HG03439 (cell line): Measurements from ENCODE around the gene TPPP3.

Experiments used
- ATAC-seq: cut with Tn5 transposase; IDR thresholded peaks from one replicate; pipeline ENCODE4 v1.9.1; 2021; ENCODE audit warnings: mild to moderate bottlenecking, moderate library complexity; ENCODE audit not compliant: unreplicated experiment

TPPP3 gene

DNA sequence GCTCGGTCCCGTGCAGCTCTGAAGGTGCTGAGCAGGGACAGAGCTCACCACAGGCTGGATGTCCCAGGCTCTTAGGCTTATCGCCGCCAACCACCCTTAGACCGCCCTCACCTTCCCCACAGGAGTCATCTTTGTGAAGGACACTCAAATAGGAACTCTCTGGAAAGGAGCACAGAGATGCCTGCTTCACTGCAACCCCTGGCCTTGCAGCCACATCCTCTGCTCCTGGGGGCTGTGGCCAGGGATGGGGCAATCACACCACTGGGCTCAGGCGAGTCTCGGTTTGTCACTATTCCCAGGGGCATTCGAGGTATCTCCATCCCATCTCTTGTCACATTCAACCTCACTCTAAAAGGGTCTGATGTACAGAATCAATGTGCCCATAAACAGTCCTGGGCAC is 12.0 kb upstream of the TPPP3 start:
- no peak for ATAC-seq

DNA sequence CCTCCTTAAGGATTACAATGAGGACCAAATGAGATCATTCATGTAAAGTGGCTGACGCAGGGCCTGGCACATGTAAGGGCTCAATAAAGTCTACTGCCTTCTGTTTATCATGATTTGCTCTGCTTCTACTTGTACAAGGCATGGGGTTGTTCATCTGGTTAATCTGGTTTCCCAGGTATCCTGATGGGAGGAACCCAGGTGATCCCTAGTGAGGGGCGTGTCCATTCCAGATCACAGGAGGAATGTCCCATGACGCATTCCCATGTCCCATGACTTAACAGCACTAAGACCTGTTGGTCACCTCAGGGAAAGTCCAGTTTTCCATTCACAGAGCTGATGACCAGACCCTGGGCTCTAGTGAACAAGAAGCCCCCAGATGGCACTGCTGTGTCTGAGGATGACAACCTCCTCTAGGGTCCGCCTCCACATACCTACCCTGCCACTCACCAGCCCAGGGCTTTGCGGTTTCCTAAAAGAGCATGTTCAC is 11.5 kb upstream of the TPPP3 start:
- ATAC-seq = no peak

DNA sequence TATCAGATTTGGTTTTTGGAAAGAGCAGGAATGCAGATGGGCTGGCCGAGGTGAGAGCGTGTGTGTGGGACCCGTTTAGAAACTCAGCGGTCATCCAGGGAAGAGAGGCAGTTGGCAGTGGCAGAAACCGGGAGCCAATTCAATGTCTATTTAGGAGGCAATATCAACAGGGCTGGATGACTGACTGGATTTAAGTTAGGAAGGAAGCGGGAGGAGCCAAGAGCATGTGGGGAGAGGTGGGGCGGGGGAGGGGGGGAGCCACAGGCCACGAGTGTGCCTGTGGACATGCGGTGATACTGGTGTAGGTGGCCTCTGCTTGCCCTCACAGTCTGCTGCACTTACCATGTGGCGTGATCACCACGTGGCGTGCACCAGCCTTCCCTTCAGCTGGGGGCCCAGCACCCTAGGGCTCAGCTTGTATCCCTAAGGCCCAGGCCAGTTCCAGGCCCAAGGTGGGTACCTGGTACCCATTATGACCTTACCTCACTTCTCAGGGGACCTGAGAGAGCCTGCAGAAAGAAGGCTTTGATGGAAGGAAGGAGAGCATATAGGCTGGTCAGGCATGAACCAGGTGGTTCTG is 10.8 kb upstream of the TPPP3 start:
- no peak for ATAC-seq

DNA sequence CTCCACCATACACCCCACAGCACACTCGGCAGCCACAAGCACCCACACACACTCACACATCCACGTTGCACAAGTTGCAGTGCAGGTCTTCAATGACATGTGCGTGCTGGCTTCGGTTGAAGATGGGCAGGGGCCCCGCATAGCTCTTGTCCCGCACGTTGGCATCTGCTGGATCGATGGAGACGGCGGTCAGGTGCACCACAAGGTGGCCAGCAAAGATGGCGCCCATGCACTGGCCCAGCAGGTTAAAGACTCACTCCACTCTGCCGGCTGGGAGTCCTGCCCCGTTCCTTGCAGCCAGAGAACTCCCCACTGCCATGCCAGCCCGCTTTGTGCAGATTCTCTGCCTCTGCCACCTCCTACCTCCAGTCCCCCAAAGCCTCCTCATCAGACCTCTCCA is 7.6 kb upstream of the TPPP3 start:
- no peak for ATAC-seq

DNA sequence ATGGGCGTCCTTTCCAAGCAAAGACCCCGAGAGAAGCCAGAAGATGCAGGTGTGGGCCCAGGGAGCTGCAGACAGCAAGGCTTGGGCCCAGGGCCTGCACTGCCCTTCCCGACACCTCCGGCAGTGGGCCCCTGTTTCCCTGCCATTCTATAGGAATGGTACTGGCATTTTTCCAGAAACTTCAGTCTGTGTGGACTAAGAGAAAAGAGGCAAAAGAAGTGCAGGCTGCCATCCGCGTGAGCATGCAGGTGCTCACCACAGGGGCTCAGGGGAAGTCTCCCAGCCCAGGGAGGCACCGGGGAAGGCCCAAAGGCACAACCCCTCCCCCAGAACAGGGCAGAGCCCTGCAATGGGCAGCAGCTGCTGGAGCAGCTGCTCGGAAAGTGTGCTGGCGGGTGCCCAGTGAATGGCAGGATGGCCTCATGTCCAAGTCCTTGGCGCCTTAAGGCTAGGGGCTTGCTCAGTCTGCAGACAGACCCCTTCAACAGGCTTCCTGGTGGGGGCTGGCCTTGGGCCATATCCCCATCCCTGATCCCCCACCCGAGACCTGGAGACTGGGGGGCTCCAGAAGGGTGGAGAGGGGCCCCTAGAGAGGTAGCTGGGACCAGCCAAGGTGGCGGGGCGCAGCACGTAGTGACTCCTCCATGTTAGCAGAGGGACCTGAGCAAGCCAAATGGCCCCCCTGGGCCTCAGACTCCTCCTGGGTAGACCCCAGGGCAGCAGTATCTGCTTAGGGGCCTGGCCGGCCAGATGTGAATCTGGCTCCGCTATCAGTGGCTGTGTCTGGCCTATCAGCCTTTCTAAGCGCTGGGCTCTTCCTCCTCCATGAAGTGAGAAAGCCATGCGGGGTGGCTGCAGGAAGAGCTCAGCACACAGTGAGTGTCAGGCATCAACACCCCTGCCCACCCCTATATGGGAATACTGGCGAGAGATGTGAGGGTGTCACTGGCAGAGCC is 6.7 kb upstream of the TPPP3 start:
- no peak for ATAC-seq

DNA sequence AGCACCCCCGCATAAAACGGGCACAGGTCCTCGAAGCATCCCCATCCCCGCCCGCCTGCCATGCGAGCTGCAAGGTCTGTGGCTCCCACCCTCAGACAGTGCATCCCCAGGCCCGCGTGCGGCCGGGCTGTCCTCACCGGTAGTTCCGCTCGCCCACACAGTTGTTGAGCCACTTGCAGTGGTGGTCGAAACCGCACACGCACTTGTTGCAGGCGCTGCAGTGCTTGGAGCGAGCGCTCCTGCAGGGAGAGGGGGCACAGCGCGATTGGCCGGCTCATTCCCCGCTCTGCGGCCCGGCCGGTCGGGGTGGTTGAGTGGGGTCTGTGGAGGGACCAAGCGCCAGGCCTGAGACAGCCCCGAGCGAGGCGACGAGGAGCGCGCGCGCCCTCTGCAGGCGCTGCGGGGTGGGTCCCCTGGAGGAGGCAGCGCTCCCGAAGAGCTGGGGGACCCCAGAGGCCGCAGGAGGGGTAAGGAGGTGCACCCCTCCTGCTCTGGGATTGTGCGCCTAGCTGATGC is 6.0 kb upstream of the TPPP3 start:
- ATAC-seq = no peak

DNA sequence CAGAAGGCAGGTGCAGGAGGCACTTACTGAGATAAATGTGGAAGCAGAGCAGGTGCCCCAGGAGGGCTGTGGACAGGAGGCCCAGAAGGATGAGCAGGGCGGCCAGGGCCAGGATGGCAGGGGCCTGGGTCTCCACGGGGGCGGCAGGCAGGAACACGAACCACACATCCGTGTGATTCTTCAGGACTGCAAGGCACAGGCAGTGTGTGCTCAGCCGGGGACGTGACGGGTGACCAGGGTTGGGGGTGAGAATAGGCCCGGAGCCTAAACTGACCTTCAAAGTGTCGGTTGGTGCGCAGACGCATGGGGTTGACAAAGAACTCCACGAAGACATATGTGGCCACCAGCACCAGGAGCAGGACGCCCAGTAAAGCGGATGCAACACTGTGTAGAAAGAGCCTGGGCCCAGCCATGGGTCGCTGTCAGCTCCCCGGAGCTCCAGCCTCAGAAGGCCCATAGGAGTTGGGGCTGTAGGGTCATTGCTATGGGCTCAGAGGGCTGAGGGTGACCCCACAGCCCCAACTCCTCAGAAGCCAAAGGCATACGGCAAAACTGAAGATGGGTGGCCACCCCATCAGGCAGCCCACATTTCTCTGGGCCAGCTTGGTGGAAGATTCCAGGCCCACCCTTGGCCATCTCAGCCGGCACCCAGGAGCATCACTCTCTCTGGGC is 5.4 kb upstream of the TPPP3 start:
- ATAC-seq = no peak

DNA sequence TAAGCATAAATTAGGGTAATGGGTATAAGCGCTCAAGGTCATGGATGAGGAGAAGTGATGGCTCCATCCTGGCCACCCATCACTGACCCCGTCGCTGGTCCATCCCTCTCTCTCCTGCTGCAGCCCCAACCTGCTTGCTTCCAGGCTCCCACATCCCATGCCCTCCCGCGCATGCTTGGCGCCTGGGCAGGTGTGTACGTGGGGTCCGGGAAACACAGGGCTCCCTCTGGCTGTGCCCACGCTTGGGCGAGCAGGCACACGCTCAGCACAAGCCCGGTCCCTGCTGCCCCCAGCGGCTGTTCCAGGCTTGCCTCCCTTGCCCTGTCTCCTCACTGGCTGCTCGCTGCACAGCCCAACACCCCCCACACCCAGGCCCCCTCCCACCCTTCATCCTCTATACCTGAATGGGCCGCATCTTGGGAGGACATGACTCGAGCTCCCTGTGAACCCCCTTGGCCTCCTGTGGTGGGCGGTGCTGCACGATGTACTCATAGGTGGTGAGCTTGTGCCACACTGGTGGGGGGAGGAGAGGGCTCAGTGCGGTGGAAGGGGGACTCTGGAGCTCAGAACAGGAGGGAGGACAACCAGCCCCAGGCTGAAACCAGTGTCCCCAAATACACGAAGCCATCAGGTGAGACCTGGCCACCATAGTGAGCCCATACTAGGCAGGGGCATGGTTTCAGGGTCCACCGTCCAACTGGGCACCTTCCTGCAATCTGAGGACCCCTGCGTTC is 4.7 kb upstream of the TPPP3 start:
- no peak for ATAC-seq

DNA sequence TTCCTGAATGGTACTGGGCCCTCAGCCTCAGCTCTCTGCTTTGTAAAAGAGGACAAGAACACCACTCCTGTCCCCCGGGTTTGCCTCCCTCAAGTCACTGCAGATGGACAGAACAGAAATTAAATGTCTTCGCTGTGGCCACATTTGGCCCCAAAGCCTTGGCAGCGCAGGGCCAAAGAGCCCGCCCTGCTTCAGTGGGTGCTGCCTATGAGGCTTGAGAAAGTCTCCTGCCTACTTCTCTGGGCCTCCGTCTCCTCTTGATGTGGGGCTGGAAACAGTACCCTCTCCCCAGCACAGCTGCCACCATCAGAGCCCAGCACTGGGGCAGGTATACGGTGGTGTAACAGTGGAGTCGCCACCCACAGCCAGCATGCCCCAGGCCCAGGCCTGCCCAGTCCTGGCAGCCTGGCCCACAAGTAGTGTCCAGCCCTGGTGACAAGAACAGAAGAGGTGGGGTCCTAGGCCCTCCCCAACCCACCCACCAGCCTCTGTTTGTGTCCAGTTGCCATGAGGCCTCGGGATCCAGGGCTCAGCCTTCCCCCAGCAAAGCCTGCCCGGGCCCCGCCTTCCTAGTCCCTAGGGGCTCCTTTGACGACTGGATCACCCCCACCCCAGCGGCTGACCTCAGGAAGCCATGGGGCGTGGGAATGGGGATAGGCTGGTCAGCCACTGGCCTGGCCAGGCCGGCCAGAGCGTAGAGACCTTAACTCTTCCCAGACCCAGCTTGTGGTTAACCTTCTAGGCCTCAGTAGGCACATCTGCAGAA is 3.9 kb upstream of the TPPP3 start:
- ATAC-seq = no peak

DNA sequence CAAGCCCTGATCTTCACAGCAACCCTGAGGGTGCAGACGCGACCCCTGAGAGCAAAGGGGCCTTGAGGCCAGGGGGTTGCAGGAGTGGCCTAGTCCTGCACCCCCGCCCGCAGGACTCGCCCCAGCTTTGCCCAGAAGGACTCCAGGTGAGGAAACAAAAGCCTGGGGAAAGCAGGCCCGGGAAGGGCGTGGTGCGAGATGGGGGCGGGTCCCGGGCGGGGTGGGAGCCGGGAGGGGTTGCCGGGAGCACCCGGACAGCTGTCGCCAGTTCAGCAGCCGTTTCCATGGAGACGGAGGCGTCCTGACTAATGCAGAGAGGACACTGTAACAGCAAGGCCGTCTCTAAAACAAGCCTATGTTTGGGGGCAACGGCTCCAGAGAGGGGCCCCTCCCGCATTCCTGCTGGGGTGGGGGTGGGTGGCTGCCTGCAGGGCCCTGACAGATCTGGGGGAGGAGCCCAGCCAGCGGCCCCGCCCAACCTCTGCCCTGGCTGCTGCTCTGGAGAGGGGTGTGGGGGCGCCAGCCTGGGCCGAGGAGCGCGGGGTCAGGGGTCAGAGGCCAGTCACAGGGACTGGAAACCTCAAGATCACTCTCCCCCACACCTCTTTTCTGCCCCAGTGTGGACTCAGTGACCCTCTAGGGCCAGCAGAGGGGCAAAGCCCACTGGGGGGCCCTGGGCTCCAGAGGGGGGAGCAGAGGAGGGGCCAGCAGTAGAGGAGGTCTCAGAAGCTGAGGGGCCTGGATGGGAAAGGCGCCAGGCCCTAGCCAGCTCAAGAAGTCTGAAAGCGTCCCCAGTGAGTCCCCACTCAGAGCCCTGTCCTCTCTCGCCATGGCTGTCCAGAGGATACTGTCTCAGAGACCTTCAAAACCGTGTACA is 3.1 kb upstream of the TPPP3 start:
- no peak for ATAC-seq

DNA sequence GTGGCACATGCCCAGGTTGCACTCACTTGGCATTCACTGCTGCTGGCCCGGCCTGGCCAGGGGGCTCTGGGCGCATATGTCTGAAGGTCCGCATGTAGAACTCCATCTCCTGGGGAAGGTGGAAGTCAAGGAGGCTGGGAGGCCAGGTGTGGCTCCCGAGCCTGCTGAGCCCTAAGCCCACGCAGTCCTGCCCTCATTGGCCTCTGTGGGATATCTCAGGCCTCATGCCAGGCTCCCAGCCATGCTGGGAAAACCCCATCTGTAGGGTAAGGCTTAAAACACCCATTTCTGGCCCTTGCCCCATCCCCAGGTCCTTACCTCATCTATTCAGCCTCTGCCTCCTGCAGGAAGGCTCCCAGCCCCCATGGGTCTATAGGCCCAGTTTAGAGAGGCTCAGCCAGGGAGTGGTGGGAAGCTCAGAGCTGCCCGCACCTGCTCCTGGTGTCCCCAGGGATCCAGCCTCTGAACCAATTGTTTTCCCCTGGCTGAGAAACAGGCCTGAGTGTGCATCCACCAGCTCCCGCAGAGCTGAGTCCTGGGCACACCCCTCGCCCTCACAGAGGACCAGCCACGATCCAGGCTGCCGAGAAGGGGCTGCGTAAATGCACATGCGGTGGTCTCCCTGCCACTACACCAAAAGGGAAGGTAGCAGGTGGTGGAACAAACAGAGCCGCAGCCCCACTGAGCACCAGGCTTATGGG is 2.3 kb upstream of the TPPP3 start:
- no peak for ATAC-seq

DNA sequence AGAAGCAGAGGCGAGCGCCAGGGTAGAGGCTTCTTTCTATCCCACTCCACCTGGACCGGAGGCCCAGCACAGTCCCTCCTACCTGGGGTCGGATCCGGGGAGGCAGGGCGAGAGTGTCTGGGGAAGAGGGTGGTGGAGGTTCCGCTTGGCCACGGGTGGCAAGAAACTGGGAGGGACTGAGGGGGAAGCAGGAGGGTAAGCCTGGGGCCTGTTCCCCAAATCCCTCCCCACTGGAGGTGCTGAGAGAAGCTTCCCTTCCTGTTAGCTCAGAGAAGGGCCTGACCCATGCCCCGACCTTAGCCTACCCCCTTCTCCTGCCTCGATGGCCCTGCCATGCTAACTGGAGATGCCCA is 1.8 kb upstream of the TPPP3 start:
- no peak for ATAC-seq

DNA sequence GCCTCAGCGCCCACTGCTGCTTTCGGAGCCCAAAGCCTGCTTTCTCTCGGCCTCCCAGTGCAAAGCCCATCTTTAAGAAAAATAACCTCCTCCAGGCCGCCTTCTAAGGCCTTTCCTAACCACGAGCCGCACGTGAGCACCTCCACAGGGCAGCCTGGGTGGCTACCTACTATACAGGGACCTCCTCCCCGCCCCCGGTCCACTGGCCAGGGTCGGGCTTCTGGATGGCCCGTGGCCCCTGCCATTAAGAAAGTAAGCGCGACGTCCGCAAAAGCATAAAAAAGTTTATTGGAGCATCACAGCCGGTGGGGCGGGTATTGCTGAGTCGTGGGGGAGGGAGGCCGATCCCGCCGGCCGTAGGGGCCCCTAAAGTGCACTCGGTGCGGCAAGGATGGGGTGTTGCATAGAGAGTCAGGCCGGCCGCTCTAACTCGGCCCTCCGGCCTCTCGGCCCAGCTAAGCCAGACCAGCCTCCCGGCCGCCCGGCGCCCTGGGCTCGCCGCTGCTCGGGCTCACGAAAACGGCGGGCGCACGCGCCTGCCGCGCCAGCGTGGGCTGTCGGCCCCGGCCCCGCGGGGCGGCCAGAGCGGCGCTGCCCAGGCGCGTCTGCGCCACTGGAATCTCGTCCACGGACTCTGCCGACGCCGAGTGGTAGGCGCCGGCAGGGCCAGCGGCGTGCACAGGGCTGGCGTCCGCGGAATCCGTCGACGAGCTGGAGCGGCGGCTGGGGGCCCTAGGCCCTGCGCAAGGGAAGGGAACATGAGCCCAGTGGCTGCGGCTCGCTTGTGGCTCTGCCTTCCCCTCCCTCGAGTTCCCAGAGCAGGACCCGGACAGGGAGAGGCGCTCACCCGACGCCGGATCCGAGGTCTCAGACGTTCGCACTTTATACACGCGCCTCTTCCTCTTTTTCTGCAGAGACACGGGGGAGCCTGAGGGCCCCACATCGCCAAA is 1.1 kb upstream of the TPPP3 start:
- ATAC-seq = no peak

DNA sequence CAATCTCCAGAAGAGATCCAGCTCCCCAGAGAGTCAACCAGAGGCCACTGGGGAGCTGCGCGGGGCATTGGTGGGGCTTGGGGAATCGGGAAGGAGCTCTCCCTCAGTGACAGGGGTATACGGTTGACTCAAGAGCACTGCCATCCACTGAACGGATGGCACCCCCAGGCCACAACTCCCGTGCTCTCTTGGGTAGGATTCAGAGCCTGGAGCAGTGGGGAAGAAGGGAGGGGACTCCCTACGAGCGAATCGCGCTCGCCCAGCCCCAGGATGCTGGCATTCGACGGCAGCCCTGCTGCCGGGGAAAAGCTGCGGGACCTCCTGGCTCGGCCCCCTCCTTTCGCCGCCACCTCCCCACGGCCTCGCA is 473 bp upstream of the TPPP3 start:
- ATAC-seq = no peak

DNA sequence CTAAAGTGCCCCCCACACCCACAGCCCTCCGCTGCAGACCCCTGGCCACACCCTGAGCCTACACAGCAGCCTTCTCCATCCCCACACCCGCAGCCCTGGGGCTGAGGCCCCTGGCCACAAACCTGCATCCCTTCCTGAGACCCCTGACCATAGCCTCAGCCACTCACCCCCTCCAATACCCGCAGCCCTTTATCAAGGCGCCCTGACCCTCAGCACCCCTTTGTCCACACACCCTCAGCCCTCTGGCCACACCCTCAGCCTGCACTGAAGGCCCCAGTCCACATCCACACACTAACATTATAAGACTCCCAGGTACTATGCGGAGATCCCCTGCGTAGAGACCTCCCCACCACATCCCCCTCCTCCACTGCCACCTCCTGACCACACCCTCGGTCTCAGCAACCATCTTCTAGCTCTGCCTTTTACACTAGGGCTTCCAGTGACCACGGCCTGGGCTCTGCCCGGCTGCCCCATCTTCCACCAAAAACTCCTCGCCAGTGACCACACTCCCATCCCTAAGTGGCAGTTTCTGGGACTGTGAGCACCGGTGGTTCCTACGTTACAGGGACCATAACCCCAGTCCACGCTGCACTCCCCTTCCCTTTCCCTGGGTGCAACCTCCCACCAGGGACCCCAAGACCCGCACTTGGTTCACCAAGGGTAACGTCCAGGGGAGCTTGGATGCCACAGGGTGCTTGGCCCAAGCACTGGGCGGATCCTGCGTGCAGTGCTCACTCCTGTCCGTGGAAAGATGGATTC is 818 bp downstream of the TPPP3 start:
- ATAC-seq = no peak

DNA sequence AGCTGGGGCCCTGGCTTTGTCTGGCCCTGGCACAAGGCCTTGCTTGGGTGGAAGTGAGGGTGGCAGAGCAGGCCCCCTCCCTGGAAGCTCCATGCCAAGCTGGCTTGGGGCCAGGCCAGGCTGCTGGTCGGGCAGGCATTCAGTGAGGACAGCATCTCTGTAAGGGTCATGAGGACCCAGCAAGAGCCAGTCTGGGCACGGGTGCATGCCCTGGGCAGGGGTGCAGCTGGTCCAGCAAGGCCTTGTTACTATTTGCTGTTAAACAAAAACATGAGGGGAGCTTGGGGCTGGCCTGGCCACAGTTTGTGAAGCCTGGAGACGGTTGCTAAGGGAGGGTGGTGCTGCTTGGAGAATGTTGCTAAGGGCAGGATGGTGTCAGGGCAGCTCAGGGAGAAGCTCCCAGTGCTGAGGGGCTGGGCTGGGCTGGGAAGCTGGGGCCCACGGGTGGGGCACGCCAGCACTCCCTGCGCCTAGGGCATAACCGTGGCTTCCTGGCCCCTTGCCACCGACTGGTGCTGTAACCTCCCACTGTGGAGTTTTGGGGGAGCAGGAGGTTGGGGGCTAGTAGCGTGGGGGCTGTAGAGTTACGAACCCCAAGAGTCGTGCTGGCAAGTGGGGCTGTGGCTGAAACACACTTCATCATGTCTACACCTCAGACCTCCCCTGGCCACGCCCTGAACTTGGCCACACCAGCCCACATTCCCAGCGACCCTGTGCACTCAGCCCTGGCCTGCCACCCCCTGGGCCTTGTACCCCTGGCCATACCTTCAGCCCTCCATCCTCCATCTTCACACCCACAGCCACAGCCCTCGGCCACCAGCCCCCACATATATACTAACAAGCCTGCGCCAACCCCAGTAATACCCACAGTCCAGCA is 1.6 kb downstream of the TPPP3 start:
- ATAC-seq = no peak
